ENCODE data around the gene SLC8B1. TPM values are rescaled to one million over a fixed set of nuclear protein-coding genes. Genes with fewer than 3 reads are reported as not detected.

The SLC8B1 gene
- polyA plus RNA-seq, 4 donors = 13.2 to 19.4 (median 13.5) TPM

- DNase-seq (ENCODE audit: low read depth in 4 of 4, low spot score in 3 of 4) = no peak
These were observed 62.9 kb downstream of the SLC8B1 start for GRCh38 chr12:113271853-113272561.

- DNase-seq (ENCODE audit: low read depth in 4 of 4, low spot score in 3 of 4) = no peak
These were observed 63.5 kb downstream of the SLC8B1 start for GRCh38 chr12:113271466-113271852.

- DNase-seq (ENCODE audit: low read depth in 4 of 4, low spot score in 3 of 4) = no peak
These were observed 64.2 kb downstream of the SLC8B1 start for GRCh38 chr12:113270709-113271009.

DNA sequence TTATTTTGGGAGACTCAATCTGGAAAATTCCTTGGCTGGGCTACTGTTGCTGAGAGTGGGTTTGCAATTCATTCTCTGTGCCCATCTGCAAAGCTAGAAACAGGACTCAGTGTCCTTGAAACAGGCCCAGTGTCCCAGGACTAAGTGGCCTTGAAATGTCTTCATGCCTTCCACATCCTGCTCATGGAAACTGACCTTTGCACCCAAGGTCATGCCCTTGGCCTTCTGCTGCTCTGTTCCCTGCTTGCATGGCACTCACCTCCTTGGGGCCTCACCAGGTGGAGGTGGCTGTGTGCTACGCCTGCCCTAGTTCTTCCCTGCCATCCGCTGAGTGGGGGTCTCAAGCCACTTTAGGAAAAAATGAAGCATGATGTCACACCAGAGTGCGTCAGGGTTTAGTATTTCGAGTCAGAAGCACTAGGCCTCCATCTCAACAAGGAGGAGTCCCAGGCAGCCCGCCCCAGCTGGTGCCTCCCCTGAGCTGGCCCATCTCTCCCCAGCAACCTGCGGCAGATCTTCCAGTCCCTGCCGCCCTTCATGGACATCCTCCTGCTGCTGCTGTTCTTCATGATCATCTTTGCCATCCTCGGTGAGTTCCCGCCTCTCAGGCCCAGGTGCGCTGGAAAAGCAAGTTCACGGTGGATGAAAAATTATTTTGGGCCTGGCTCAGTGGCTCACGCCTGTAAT, 65.5 kb downstream of the SLC8B1 start:
- DNase-seq (ENCODE audit: low read depth in 4 of 4, low spot score in 3 of 4) = no peak

DNA sequence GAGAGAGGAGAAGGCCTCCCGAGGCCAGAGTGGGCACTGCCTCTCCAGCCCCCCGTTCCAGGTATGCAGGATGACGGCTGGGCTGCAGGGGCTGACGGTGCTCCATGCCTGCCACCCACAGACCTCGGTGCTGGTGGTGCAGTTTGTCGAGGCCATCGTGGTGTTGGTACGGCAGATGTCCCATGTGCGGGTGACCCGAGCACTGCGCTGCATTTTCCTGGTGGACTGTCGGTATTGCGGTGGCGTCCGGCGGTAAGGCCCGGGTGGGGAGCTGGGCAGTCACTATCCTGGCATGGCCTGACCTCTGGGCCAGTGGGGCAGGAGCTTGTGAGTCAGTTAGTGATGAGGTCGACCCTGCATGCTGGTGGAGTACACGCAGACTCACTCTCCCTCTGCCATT, 66.3 kb downstream of the SLC8B1 start:
- DNase-seq (ENCODE audit: low read depth in 4 of 4, low spot score in 3 of 4) = no peak

GRCh38 chr12:113268136-113268535, 66.8 kb downstream of the SLC8B1 start:
- DNase-seq (ENCODE audit: low read depth in 4 of 4, low spot score in 3 of 4) = no peak

DNA sequence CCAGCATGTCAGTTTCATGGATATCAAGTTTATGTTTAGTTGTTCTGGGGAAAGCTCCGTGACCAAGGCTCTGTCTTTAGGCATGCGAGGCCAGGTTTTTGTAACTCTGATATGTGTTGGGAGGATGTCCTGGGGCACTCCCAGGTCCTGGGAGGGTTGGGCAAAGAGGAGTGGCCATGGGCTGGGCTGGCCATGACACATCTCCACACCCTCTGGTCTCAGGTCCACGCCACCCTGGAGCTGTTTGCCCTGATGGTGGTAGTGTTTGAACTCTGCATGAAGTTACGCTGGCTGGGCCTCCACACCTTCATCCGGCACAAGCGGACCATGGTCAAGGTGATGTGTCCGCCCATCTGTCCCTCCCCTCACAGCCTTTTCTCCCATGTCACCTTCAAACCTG, 67.3 kb downstream of the SLC8B1 start:
- DNase-seq (ENCODE audit: low read depth in 4 of 4, low spot score in 3 of 4) = no peak

GRCh38 chr12:113266106-113266895, 68.6 kb downstream of the SLC8B1 start:
- no peak for DNase-seq (ENCODE audit: low read depth in 4 of 4, low spot score in 3 of 4)

GRCh38 chr12:113263431-113263963, 71.4 kb downstream of the SLC8B1 start:
- DNase-seq (ENCODE audit: low read depth in 4 of 4, low spot score in 3 of 4) = no peak

DNA sequence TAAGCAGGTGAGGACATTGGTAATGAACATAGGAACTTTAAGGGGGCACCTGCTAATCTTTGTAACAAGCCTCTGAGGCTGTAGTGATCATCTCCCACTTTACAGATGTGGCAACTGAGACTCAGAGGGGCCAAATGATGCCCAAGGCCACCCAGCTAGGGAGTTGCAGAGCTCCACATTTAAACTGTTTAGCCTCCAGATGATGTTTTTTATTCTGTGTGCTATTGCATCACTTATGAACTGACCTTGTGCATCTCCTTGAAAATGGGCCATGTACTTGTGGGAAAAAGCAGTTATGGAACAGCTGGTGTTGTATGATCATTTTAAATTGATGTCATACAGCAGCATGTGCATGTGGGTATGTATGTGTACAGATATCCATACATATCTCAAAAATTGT, 72.2 kb downstream of the SLC8B1 start:
- no peak for DNase-seq (ENCODE audit: low read depth in 4 of 4, low spot score in 3 of 4)

DNA sequence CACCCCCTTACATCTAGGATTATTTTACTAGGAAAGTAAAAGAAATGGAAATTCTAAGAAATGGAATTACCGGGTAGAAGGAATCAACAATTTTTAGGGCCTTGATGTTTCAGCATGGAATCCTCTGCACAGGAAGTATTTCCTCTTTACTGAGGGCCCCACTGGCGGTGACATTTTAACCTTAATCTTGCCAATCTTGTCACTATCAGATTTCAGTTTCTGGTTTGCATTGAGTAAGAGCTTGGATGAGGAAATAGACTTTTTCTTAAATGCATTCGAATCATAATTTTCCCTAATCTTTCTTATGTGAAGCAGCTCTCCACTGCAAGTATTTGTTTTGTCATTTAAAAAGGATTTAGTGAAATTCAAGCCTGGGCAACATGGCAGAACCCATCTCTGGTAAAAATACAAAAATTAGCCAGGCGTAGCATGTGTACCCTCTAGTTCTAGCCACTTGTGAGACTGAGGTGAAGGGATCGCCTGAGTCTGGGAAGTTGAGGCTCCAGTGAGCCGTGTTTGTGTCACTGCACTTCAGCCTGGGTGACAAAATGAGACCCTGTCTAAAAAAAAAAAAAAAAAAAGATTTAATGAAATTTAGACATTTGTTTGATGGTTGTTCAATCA, 73.0 kb downstream of the SLC8B1 start:
- no peak for DNase-seq (ENCODE audit: low read depth in 4 of 4, low spot score in 3 of 4)

- DNase-seq (ENCODE audit: low read depth in 4 of 4, low spot score in 3 of 4) = no peak
These were observed 74.1 kb downstream of the SLC8B1 start for GRCh38 chr12:113260636-113261300.

GRCh38 chr12:113260127-113260526, 74.8 kb downstream of the SLC8B1 start:
- DNase-seq (ENCODE audit: low read depth in 4 of 4, low spot score in 3 of 4) = no peak

DNA sequence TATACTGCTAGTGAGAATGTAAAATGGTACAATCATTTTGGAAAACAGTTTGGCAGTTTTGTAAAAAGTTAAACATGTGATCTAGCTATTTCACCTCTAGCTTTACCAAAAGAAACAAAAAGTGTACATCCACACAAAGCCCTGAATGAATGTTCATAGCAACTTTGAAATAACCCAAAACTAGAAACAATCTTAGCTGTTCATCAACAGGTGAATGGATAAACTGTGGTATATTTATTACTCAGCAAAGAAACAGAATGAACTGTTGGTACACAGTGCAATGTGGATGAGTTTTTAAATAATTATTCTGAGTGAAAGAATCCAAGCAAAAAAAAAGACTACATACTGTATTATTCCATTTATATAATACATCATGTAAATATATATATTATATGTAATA, 77.3 kb downstream of the SLC8B1 start:
- DNase-seq (ENCODE audit: low read depth in 4 of 4, low spot score in 3 of 4) = no peak

- DNase-seq (ENCODE audit: low read depth in 4 of 4, low spot score in 3 of 4) = no peak
These were observed 80.6 kb downstream of the SLC8B1 start for GRCh38 chr12:113254298-113254697.

- no peak for DNase-seq (ENCODE audit: low read depth in 4 of 4, low spot score in 3 of 4)
These were observed 81.2 kb downstream of the SLC8B1 start for GRCh38 chr12:113253532-113254285.

GRCh38 chr12:113252494-113252893, 82.4 kb downstream of the SLC8B1 start:
- DNase-seq (ENCODE audit: low read depth in 4 of 4, low spot score in 3 of 4) = no peak

DNA sequence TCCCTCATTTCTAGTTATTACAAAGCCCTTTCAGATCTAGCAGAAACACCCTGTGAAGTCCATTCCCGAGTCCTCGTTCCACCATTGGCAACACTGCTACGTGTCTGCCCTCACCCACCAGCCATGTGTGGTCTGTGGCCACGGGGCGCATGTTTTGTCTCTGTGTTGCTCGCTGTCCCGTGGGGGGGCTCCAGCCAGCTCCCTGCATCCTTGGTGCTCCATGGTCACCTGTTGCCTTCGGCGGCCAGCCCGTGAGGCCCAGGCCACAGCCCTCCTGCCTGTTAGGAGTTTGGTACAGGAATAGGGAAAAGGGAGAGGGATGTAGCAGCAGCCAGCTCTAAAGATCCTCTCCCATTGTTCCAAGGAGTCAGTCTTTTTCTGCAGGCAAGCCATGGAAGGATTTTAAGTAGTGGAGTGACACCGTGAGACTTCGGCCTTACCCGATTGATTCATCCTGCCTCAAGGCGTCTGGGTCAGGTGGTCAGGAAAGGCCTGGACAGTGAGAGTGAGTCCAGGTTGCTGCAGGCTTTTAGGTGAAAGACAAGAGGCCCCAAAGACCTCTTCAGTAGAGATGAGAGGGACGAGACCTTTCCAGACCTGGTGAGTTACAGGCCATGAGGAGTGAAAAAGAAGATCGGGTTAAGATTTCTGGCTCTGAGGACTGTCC, 83.4 kb downstream of the SLC8B1 start:
- no peak for DNase-seq (ENCODE audit: low read depth in 4 of 4, low spot score in 3 of 4)

DNA sequence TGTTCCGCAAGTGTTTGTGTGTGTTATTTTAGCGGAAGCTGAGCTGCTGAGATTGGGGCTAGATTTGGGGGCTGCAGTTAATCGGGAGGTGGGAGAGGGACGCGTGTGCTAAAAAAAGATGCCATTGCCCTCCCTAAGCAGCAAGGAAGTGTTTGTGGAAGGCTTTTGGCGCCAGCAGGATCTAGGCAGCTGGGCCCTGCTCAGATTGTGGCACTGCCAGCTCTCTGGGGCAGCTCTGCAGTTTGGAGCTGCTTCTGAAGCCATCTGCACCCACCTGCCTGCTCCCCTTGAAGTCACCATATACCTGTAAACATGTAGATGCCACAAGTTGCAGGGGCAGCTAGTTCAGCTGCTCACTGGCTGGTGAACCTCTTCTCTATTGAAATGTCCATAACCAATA, 84.9 kb downstream of the SLC8B1 start:
- no peak for DNase-seq (ENCODE audit: low read depth in 4 of 4, low spot score in 3 of 4)
